IMR-90 (cell line): ENCODE data around the gene EYS. TPM values are rescaled to one million over a fixed set of nuclear protein-coding genes. Genes with fewer than 3 reads are reported as not detected.

Experiments used
- ATAC-seq: fragments of 200-7000 bp; cut with Tn5 transposase; 2 replicates; pipeline ENCODE4 v1.9.1; 2020; ENCODE audit warnings: low read depth, mild to moderate bottlenecking, moderate library complexity
- BruUV-seq: library from RNA; stranded (reverse); fragments of 400-500 nt; replicated peaks from 2 replicates; lab custom pipeline; 2021; lab: Mats Ljungman, UMichigan
- CTCF ChIA-PET: fragments of 300-600 bp; formaldehyde crosslinking; extraction: SDS; loops from one replicate; lab custom pipeline; 2021; ENCODE audit warnings: antibody characterized with exemption; lab: Yijun Ruan, JAX
- POLR2A ChIA-PET: fragments of 300-600 bp; sonication (Branson Sonifier 250); formaldehyde crosslinking; loops from one replicate; lab custom pipeline; 2022; ENCODE audit warnings: antibody characterized with exemption; ENCODE audit not compliant: unreplicated experiment; lab: Charles Lee
- DNase-seq: peaks from one replicate; pipeline ENCODE4 v3.0.0; 2013
- H2AFZ ChIP-seq: replicated peaks from 2 replicates; pipeline ENCODE3; 2013; ENCODE audit warnings: low read length, mild to moderate bottlenecking; ENCODE audit not compliant: poor library complexity
- H2AK5ac ChIP-seq: 2 replicates; pipeline ENCODE4 v1.6.1; 2013; ENCODE audit warnings: low read depth, low read length, inconsistent platforms
- H2AK9ac ChIP-seq: replicated peaks from 2 replicates; pipeline ENCODE3; 2013; ENCODE audit warnings: mild to moderate bottlenecking, low read depth, low read length, moderate library complexity; ENCODE audit not compliant: poor library complexity
- H2BK120ac ChIP-seq: 2 replicates; pipeline ENCODE4 v1.6.1; 2013; ENCODE audit warnings: low read depth, low read length, inconsistent platforms
- H2BK15ac ChIP-seq: 3 replicates; pipeline ENCODE4 v1.6.1; 2013; ENCODE audit warnings: low read depth, low read length, inconsistent platforms
- H2BK20ac ChIP-seq: 2 replicates; pipeline ENCODE4 v1.6.1; 2013; ENCODE audit warnings: low read depth, mild to moderate bottlenecking, inconsistent platforms, low read length, moderate library complexity
- H2BK5ac ChIP-seq: 2 replicates; pipeline ENCODE4 v1.6.1; 2013; ENCODE audit warnings: mild to moderate bottlenecking, low read depth, low read length, inconsistent platforms; ENCODE audit not compliant: poor library complexity, severe bottlenecking
- H3K14ac ChIP-seq: replicated peaks from 2 replicates; pipeline ENCODE4 v1.6.1; 2013; ENCODE audit warnings: low read depth, low read length, inconsistent platforms
- H3K18ac ChIP-seq: 2 replicates; pipeline ENCODE4 v1.6.1; 2013; ENCODE audit warnings: low read depth, low read length, control low read depth
- H3K23ac ChIP-seq: 2 replicates; pipeline ENCODE4 v1.6.1; 2013; ENCODE audit warnings: low read depth, low read length, inconsistent platforms
- H3K27ac ChIP-seq: 2 replicates; pipeline ENCODE4 v1.5.1; 2013; ENCODE audit warnings: mild to moderate bottlenecking, control low read depth, low read length; ENCODE audit not compliant: insufficient read depth
- H3K27me3 ChIP-seq: 2 replicates; pipeline ENCODE4 v1.6.1; 2013; ENCODE audit warnings: low read length; ENCODE audit not compliant: control insufficient read depth, insufficient read depth
- H3K36me3 ChIP-seq: 2 replicates; pipeline ENCODE4 v1.6.1; 2013; ENCODE audit warnings: low read length, mixed read lengths; ENCODE audit not compliant: control insufficient read depth, insufficient read depth
- H3K4ac ChIP-seq: 2 replicates; pipeline ENCODE4 v1.6.1; 2013; ENCODE audit warnings: low read depth, low read length, inconsistent platforms
- H3K4me1 ChIP-seq: 2 replicates; pipeline ENCODE4 v1.6.1; 2013; ENCODE audit warnings: low read length, mixed read lengths; ENCODE audit not compliant: control insufficient read depth, insufficient read depth
- H3K4me2 ChIP-seq: 2 replicates; pipeline ENCODE4 v1.6.1; 2013; ENCODE audit warnings: low read depth, mild to moderate bottlenecking, control low read depth, low read length, moderate library complexity
- H3K4me3 ChIP-seq: 2 replicates; pipeline ENCODE4 v1.5.1; 2013; ENCODE audit warnings: low read depth, mild to moderate bottlenecking, control low read depth, low read length, moderate library complexity; ENCODE audit not compliant: insufficient read depth
- H3K56ac ChIP-seq: 2 replicates; pipeline ENCODE4 v1.6.1; 2013; ENCODE audit warnings: low read length, inconsistent platforms; ENCODE audit not compliant: insufficient read depth; ENCODE audit errors: extremely low read depth
- H3K79me1 ChIP-seq, 2 experiments: 2 replicates each; pipeline ENCODE4 v1.6.1; 2013; ENCODE audit warnings: low read length in 2 of 2, inconsistent platforms in 1 of 2, low read depth in 1 of 2
- H3K9ac ChIP-seq: 2 replicates; pipeline ENCODE4 v1.6.1; 2013; ENCODE audit warnings: low read depth, low read length, control low read depth
- H3K9me1 ChIP-seq: 2 replicates; pipeline ENCODE4 v1.6.1; 2013; ENCODE audit warnings: low read length, inconsistent platforms; ENCODE audit not compliant: insufficient read depth
- H3K9me3 ChIP-seq: 2 replicates; pipeline ENCODE4 v1.6.1; 2013; ENCODE audit warnings: low read length; ENCODE audit not compliant: control insufficient read depth, insufficient read depth
- H4K20me1 ChIP-seq: 2 replicates; pipeline ENCODE4 v1.6.1; 2013; ENCODE audit warnings: low read length, inconsistent platforms; ENCODE audit not compliant: insufficient read depth
- H4K5ac ChIP-seq: 2 replicates; pipeline ENCODE4 v1.6.1; 2013; ENCODE audit warnings: mild to moderate bottlenecking, low read depth, low read length, control low read depth
- H4K8ac ChIP-seq, 2 experiments: 2 replicates each; pipeline ENCODE4 v1.6.1; 2013; ENCODE audit warnings: low read depth in 2 of 2, low read length in 2 of 2, control low read depth in 1 of 2, inconsistent platforms in 1 of 2
- H4K91ac ChIP-seq: 2 replicates; pipeline ENCODE4 v1.6.1; 2013; ENCODE audit warnings: low read depth, low read length, inconsistent platforms; ENCODE audit not compliant: insufficient read depth
- BHLHE40 ChIP-seq: fragments of 150-350 bp; IDR thresholded peaks from 2 replicates; pipeline ENCODE4 v1.6.1; 2016; ENCODE audit warnings: mild to moderate bottlenecking, low read depth, low read length
- CEBPB ChIP-seq: IDR thresholded peaks from 2 replicates; pipeline ENCODE4 v1.6.1; 2012; ENCODE audit warnings: low read depth, low read length, improper control_type of control experiment
- CHD1 ChIP-seq: IDR thresholded peaks from 2 replicates; pipeline ENCODE4 v1.6.1; 2012; ENCODE audit warnings: low read depth, low read length, improper control_type of control experiment
- CTCF ChIP-seq: conservative IDR thresholded peaks from 2 replicates; pipeline ENCODE4 v1.5.1; 2012; ENCODE audit warnings: mild to moderate bottlenecking, low read depth, low read length, improper control_type of control experiment
- ELK1 ChIP-seq: fragments of 150-350 bp; IDR thresholded peaks from 2 replicates; pipeline ENCODE4 v1.6.1; 2016; ENCODE audit warnings: low read depth, mild to moderate bottlenecking, low read length, moderate library complexity, borderline replicate concordance
- MAZ ChIP-seq: IDR thresholded peaks from 2 replicates; pipeline ENCODE4 v1.6.1; 2012; ENCODE audit warnings: low read depth, mild to moderate bottlenecking, low read length, improper control_type of control experiment, moderate library complexity, borderline replicate concordance
- MXI1 ChIP-seq: IDR thresholded peaks from 2 replicates; pipeline ENCODE4 v1.6.1; 2012; ENCODE audit warnings: low read depth, mild to moderate bottlenecking, low read length, moderate library complexity, borderline replicate concordance
- NFE2L2 ChIP-seq: fragments of 150-350 bp; IDR thresholded peaks from 2 replicates; pipeline ENCODE4 v1.6.1; 2016; ENCODE audit warnings: low read depth, mild to moderate bottlenecking, low read length
- POLR2A ChIP-seq: IDR thresholded peaks from 2 replicates; pipeline ENCODE4 v1.6.1; 2012; ENCODE audit warnings: mild to moderate bottlenecking, low read depth, low read length
- RAD21 ChIP-seq: IDR thresholded peaks from 2 replicates; pipeline ENCODE4 v1.6.1; 2012; ENCODE audit warnings: low read length, improper control_type of control experiment
- RCOR1 ChIP-seq: IDR thresholded peaks from 2 replicates; pipeline ENCODE4 v1.6.1; 2012; ENCODE audit warnings: mild to moderate bottlenecking, low read length, improper control_type of control experiment; ENCODE audit not compliant: insufficient replicate concordance
- RFX5 ChIP-seq: IDR thresholded peaks from 2 replicates; pipeline ENCODE4 v1.8.0; 2012; ENCODE audit warnings: low read depth, mild to moderate bottlenecking, low read length, moderate library complexity
- SMC3 ChIP-seq: fragments of 150-350 bp; IDR thresholded peaks from 2 replicates; pipeline ENCODE4 v1.6.1; 2016; ENCODE audit warnings: low read depth, mild to moderate bottlenecking, antibody characterized with exemption, low read length, moderate library complexity
- USF2 ChIP-seq: fragments of 150-350 bp; IDR thresholded peaks from 2 replicates; pipeline ENCODE4 v1.6.1; 2017; ENCODE audit warnings: mild to moderate bottlenecking, antibody characterized with exemption, low read length, low read depth
- WGBS, 2 experiments: methylation state at CpG; one replicate each; pipeline versions ENCODE4 v1.1.5 to v1.1.7; 2013; ENCODE audit warnings: missing lambda C conversion rate in 2 of 2; ENCODE audit not compliant: insufficient read length in 1 of 2; ENCODE audit errors: extremely low coverage in 2 of 2; 5-methylcytosine and 5-hydroxymethylcytosine counted together
- dilution Hi-C: fragments of 300-500 bp; cut with HindIII; formaldehyde crosslinking; loops from one replicate; pipeline ENCODE4 v1.14.3; 2018; ENCODE audit warnings: low sequenced_read_pairs; ENCODE audit not compliant: unreplicated experiment
- in situ Hi-C: fragments of 300-500 bp; cut with MboI; formaldehyde crosslinking; loops from 3 replicates; pipeline ENCODE4 v1.14.3; 2019; ENCODE audit warnings: low sequenced_read_pairs, inconsistent platforms, mixed read lengths
- intact Hi-C: fragments of 100-400 bp; cut with micrococcal nuclease; formaldehyde crosslinking; loops from 2 replicates; pipeline ENCODE4 v1.10.0; 2022
- polyA plus RNA-seq, 3 experiments: library from polyadenylated mRNA; depleted of rRNA; stranded (reverse); fragments of >200 nt; gene quantifications; 2 replicates each; pipeline ENCODE4 v1.2.3, GENCODE V29; 2012; ENCODE audit warnings: low replicate concordance in 1 of 3
- total RNA-seq: library from RNA; depleted of rRNA; stranded (reverse); fragments of >200 nt; gene quantifications from 2 replicates; pipeline ENCODE4 v1.2.3, GENCODE V29; 2012

Gene EYS
- total and polyA plus RNA-seq, 2 of the 4 experiments (the other 2 are of a cell fraction): under 0.01 TPM; not detected in 1

GRCh38 chr6:64860203-64860602 lies 846.8 kb downstream of the EYS start:
- CTCF ChIA-PET: no interaction called here
- ATAC-seq: no peak
- no CpG with 5 or more reads among the region's 2 CpGs for WGBS, 2 experiments

More at GRCh38 chr6:64860203-64860602, 846.8 kb downstream of the EYS start:
- no peak overlapping the region for H4K8ac ChIP-seq
- no peak overlapping the region for H2BK20ac ChIP-seq
- no peak overlapping the region for H2BK5ac ChIP-seq
- H3K27ac ChIP-seq: no peak overlapping the region
- no peaks in the 10 kb centered on the region for H4K20me1 ChIP-seq
- H3K9me3 ChIP-seq: no peaks in the 10 kb centered on the region
- intact Hi-C loops: no loop called here
- no peak for DNase-seq
- POLR2A ChIA-PET: no interaction called here
- no peak overlapping the region for H3K4me3 ChIP-seq
- H2AK9ac ChIP-seq: no peak overlapping the region
- H4K5ac ChIP-seq: no peak overlapping the region
- no peak overlapping the region for H3K4me2 ChIP-seq
- H4K91ac ChIP-seq: no peak overlapping the region
- H3K14ac ChIP-seq: no peak overlapping the region
- TF ChIP-seq MAZ (no peak), CEBPB (no peak), MXI1 (no peak), SMC3 (no peak), POLR2A (no peak), RAD21 (no peak), CTCF (no peak), USF2 (no peak), NFE2L2 (no peak), CHD1 (no peak), RFX5 (no peak), RCOR1 (no peak), ELK1 (no peak), BHLHE40 (no peak)
- in situ Hi-C loops: no loop called here
- H3K18ac ChIP-seq: no peak overlapping the region
- H3K56ac ChIP-seq: no peak overlapping the region
- no peaks in the 10 kb centered on the region for H3K36me3 ChIP-seq
- no peak overlapping the region for H3K9ac ChIP-seq
- H2BK120ac ChIP-seq: no peak overlapping the region
- no peak overlapping the region for H3K4ac ChIP-seq
- no peaks in the 10 kb centered on the region for H3K4me1 ChIP-seq
- H3K27me3 ChIP-seq: no peaks in the 10 kb centered on the region
- no peaks in the 10 kb centered on the region for H3K9me1 ChIP-seq
- H3K23ac ChIP-seq: no peak overlapping the region
- no peak overlapping the region for H2AFZ ChIP-seq
- H2AK5ac ChIP-seq: no peak overlapping the region
- H2BK15ac ChIP-seq: no peak overlapping the region
- dilution Hi-C loops: no loop called here
- H3K79me1 ChIP-seq: no peaks in the 10 kb centered on the region
- BruUV-seq: no TSS peak
